ENCODE measurements around the gene ABHD17B. TPM values are rescaled to one million over a fixed set of nuclear protein-coding genes. Genes with fewer than 3 reads are reported as not detected.

The ABHD17B gene
- total RNA-seq, 1 donor from 2014 or later, result 41.2 TPM

DNA sequence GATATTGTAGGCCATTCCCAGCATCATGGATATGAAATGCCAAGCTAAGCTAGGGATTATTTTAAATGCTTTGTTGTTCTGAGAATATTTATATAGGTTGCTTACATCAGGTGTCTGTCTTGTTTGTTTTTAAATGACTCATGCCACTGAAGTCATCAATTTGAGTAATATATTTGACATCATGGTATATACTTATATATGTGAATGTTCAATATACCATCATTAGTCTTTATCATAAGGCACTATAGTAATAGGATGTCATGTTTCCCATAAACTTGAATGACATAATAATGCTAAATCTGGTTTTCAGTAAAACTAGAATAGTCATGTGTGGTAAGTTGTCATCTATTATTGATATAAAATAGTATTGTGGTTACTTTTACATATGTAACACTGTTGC, 13.6 kb upstream of the ABHD17B start:
- Mint-ChIP-seq H3K27ac (ENCODE audit: unreplicated experiment) (no peak overlapping the region), H3K9me3 (ENCODE audit: unreplicated experiment) (no peaks in the 10 kb centered on the region), H3K4me1 (ENCODE audit: low read depth, unreplicated experiment) (no peaks in the 10 kb centered on the region), H3K36me3 (ENCODE audit: unreplicated experiment) (no peaks in the 10 kb centered on the region), H3K4me3 (ENCODE audit: unreplicated experiment) (no peak overlapping the region), H3K27me3 (ENCODE audit: unreplicated experiment) (no peaks in the 10 kb centered on the region)
- TF ChIP-seq, protein P1, sequence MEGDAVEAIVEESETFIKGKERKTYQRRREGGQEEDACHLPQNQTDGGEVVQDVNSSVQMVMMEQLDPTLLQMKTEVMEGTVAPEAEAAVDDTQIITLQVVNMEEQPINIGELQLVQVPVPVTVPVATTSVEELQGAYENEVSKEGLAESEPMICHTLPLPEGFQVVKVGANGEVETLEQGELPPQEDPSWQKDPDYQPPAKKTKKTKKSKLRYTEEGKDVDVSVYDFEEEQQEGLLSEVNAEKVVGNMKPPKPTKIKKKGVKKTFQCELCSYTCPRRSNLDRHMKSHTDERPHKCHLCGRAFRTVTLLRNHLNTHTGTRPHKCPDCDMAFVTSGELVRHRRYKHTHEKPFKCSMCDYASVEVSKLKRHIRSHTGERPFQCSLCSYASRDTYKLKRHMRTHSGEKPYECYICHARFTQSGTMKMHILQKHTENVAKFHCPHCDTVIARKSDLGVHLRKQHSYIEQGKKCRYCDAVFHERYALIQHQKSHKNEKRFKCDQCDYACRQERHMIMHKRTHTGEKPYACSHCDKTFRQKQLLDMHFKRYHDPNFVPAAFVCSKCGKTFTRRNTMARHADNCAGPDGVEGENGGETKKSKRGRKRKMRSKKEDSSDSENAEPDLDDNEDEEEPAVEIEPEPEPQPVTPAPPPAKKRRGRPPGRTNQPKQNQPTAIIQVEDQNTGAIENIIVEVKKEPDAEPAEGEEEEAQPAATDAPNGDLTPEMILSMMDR (IDR thresholded peaks at IDR 0.05; ENCODE audit: partially characterized antibody, unreplicated experiment), result no peak
- no peak for DNase-seq

DNA sequence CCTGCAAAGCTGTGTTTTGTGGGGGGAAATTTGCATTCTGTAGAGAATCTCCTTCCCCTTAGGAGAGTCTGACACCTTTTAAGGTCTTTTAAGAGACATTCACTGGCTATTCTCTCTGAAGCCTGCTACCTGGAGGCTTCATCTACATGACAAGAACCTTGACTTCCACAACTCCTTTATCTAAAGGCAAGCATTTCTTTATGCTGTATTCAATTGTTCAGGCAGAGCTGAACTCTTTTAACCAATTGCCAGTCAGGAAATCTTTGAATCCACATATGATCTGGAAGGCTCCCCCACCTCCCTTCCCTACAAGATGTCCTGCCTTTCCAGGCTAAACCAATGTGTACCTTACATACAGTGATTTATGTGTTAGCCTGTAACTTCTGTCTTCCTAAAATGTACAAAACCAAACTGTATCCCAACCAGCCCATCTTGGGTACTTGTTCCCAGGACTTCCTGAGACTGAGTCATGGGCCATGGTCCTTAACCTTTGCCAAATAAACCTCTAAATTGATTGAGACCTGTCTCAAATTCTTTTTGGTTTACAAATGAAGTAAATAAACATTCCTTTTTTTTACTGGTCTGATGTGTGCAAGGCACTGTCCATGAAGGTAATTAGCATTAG, 10.3 kb upstream of the ABHD17B start:
- DNase-seq, result no peak
- H3K4me1 Mint-ChIP-seq (ENCODE audit: low read depth, unreplicated experiment), result no peaks in the 10 kb centered on the region
- peaks cover 5% of the 10 kb centered on the region for H3K36me3 Mint-ChIP-seq (ENCODE audit: unreplicated experiment)
- TF ChIP-seq, protein P1 (IDR thresholded peaks at IDR 0.05; ENCODE audit: partially characterized antibody, unreplicated experiment), result no peak
- H3K27me3 Mint-ChIP-seq (ENCODE audit: unreplicated experiment), result no peaks in the 10 kb centered on the region
- no peak overlapping the region for H3K4me3 Mint-ChIP-seq (ENCODE audit: unreplicated experiment)
- H3K9me3 Mint-ChIP-seq (ENCODE audit: unreplicated experiment), result no peaks in the 10 kb centered on the region
- no peak overlapping the region for H3K27ac Mint-ChIP-seq (ENCODE audit: unreplicated experiment)

DNA sequence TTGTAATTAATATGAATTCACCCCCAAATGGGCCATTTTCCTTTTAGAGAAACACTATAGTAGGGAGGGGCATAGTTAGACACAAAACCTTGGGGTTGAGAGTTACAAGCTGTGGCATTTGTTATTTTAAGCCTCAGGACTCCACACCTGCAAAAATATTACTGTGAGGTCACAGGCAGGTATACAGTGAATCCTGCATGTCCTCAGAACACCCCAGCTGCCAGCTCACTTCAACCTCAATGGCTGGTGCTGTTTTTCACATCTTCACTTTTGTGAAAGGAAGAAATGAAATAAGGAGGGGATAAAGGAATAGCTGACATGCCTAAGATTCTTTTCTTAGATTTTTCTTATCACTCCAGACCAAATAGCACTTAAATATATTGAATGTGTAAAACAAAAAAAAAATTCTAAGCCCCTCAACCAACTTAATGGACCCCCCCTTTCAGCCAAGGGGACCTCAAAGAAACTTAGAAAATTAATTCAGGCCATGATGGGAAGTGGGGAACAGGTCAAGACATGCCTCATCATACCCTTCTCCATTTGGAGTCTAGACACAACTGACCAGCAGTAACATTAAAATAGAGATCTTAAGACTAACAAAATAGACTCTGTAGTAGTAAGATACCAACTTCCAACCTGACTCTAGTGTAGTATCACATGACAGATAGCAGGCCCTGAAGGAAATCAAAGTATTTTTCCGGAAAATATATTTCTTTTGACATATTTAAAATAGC, 9.6 kb upstream of the ABHD17B start:
- Mint-ChIP-seq H3K4me1 (ENCODE audit: low read depth, unreplicated experiment) (no peaks in the 10 kb centered on the region), H3K27me3 (ENCODE audit: unreplicated experiment) (no peaks in the 10 kb centered on the region), H3K27ac (ENCODE audit: unreplicated experiment) (no peak overlapping the region), H3K4me3 (ENCODE audit: unreplicated experiment) (no peak overlapping the region), H3K9me3 (ENCODE audit: unreplicated experiment) (no peaks in the 10 kb centered on the region), H3K36me3 (ENCODE audit: unreplicated experiment) (peaks cover 5% of the 10 kb centered on the region)
- no peak for DNase-seq
- TF ChIP-seq, protein P1 (IDR thresholded peaks at IDR 0.05; ENCODE audit: partially characterized antibody, unreplicated experiment), result no peak

DNA sequence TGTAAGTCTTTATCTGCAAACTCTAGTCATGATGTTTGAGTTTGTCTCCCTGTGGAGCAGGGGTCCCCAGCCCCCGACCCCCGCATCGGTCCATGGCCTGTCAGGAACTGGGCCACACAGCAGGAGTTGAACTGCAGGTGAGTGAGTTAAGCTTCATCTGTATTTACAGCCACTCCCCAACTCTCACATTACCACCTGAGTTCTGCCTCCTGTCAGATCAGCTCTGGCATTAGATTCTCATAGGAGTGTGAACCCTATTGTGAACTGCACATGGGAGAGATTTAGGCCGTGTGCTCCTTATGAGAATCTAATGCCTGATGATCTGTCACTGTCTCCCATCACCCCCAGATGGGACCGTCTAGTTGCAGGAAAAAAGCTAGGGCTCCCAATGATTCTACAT, 7.4 kb upstream of the ABHD17B start:
- peaks cover 12% of the 10 kb centered on the region for H3K4me1 Mint-ChIP-seq (ENCODE audit: low read depth, unreplicated experiment)
- no peaks in the 10 kb centered on the region for H3K27me3 Mint-ChIP-seq (ENCODE audit: unreplicated experiment)
- no peak overlapping the region for H3K4me3 Mint-ChIP-seq (ENCODE audit: unreplicated experiment)

More for the DNA sequence above, 7.4 kb upstream of the ABHD17B start:
- Mint-ChIP-seq H3K9me3 (ENCODE audit: unreplicated experiment) (no peaks in the 10 kb centered on the region), H3K36me3 (ENCODE audit: unreplicated experiment) (peaks cover 5% of the 10 kb centered on the region), H3K27ac (ENCODE audit: unreplicated experiment) (no peak overlapping the region)
- no peak for DNase-seq
- TF ChIP-seq, protein P1 (IDR thresholded peaks at IDR 0.05; ENCODE audit: partially characterized antibody, unreplicated experiment), result no peak

Measured in glutamatergic neuron (in vitro differentiated cells).